Tibial nerve (tissue), 3 donors: Measurements from ENCODE around the gene PLCB2.

Experiments used
- POLR2A ChIP-seq, 2 donors: fragments of 450-650 bp; IDR thresholded peaks; one replicate each; pipeline ENCODE4 v1.6.1; 2017; ENCODE audit warnings: antibody characterized with exemption in 2 of 2, mild to moderate bottlenecking in 2 of 2, moderate library complexity in 2 of 2
- TF ChIP-seq, protein P1 (sequence below), 5 experiments: fragments of 200-600 bp in 3 of 5; fragments of 450-650 bp in 2 of 5; sonication (generic) in 3 of 5; IDR thresholded peaks; one replicate each; pipeline ENCODE4 v1.5.1; 2016 to 2019; ENCODE audit warnings: antibody characterized with exemption in 5 of 5, mild to moderate bottlenecking in 3 of 5, moderate library complexity in 2 of 5

DNA sequence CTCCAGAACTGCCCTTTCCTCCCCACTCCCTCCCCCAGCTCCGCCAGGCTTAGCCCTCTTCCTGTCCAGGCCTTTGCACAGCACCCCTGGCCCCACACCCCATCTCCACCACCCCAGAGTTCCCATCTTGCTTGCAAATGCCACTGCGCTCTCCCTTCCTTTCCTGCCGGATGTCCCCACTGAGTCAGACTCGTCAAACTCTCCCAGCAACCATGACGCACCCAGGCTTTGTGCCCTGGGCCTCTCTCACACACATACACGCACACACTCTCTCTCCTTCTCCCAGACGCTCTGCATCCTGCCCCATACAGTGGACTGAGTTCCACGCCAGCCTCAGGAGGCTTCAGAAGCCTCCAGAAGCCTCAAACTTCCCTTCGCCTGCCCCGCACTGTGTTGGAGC, 35.8 kb upstream of the PLCB2 start:
- TF ChIP-seq, protein P1, sequence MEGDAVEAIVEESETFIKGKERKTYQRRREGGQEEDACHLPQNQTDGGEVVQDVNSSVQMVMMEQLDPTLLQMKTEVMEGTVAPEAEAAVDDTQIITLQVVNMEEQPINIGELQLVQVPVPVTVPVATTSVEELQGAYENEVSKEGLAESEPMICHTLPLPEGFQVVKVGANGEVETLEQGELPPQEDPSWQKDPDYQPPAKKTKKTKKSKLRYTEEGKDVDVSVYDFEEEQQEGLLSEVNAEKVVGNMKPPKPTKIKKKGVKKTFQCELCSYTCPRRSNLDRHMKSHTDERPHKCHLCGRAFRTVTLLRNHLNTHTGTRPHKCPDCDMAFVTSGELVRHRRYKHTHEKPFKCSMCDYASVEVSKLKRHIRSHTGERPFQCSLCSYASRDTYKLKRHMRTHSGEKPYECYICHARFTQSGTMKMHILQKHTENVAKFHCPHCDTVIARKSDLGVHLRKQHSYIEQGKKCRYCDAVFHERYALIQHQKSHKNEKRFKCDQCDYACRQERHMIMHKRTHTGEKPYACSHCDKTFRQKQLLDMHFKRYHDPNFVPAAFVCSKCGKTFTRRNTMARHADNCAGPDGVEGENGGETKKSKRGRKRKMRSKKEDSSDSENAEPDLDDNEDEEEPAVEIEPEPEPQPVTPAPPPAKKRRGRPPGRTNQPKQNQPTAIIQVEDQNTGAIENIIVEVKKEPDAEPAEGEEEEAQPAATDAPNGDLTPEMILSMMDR (IDR thresholded peaks at IDR 0.05): no peak
- no peak for TF ChIP-seq POLR2A (IDR thresholded peaks at IDR 0.05)
